Left lung (tissue), 10 donors: Measurements from ENCODE around the gene TRIP10. TPM values are rescaled to one million over a fixed set of nuclear protein-coding genes. Genes with fewer than 3 reads are reported as not detected.
A peak's percentile ranks its signal among the peaks of the same experiment; 100 is the strongest.
"Not testable (repeated sequence)": the region's sequence is repeated elsewhere in the genome, so short reads cannot be mapped to it uniquely, and the experiment has no call there.

Source experiments
- ATAC-seq: fragments of 200-7000 bp; cut with Tn5 transposase; one replicate; pipeline ENCODE4 v1.9.1; 2020; ENCODE audit warnings: moderate library complexity
- DNase-seq, 4 donors: peaks; one replicate each; pipeline ENCODE4 v3.0.0-alpha.2; 2013 to 2020
- H3K27ac ChIP-seq, 2 donors: fragments of 200-600 bp; sonication (generic) in 1 of 2; one replicate each; pipeline versions ENCODE4 v1.5.0 to v1.8.0; 2020 to 2021
- H3K27me3 ChIP-seq, 2 donors: fragments of 200-600 bp; sonication (generic) in 1 of 2; one replicate each; pipeline versions ENCODE4 v1.5.0 to v1.8.0; 2020 to 2021
- H3K36me3 ChIP-seq, 2 donors: fragments of 200-600 bp; sonication (generic) in 1 of 2; one replicate each; pipeline versions ENCODE4 v1.5.0 to v1.8.0; 2020 to 2021
- H3K4me1 ChIP-seq, 2 donors: fragments of 200-600 bp; one replicate each; pipeline ENCODE4 v1.8.0; 2021
- H3K4me3 ChIP-seq, 2 donors: fragments of 200-600 bp; sonication (generic) in 1 of 2; one replicate each; pipeline versions ENCODE4 v1.5.0 to v1.8.0; 2020 to 2021; ENCODE audit warnings: mild to moderate bottlenecking in 1 of 2
- H3K9me3 ChIP-seq, 2 donors: fragments of 200-600 bp; sonication (generic) in 1 of 2; one replicate each; pipeline versions ENCODE4 v1.5.0 to v1.8.0; 2020 to 2021
- intact Hi-C, 2 donors: fragments of 100-400 bp; cut with DNase I; formaldehyde crosslinking; loops; one replicate each; pipeline versions ENCODE4 v1.11.2 to v1.14.2; 2022
- polyA plus RNA-seq, 6 donors: library from polyadenylated mRNA; unstranded; fragments of 120-200 nt; gene quantifications; one replicate each; pipeline ENCODE4 v1.2.1, GENCODE V29; 2013; ENCODE audit not compliant: insufficient read length in 6 of 6
- total RNA-seq, 2 donors: library from RNA; stranded (reverse); fragmentation: NEBNext Ultra II Directional; extraction: Animal tissue kit (Norgen Biotek cat#: 25700); gene quantifications; one replicate each; pipeline ENCODE4 v1.2.1, GENCODE V29; 2021
- TF ChIP-seq, protein P1 (sequence below), 2 donors: fragments of 200-600 bp; sonication (generic) in 1 of 2; IDR thresholded peaks; one replicate each; pipeline versions ENCODE4 v1.5.0 to v1.8.0; 2021; ENCODE audit warnings: antibody characterized with exemption in 2 of 2
- donor health status: DM: no; HTN: yes; CAD: no.
- donor health status: DM: no; HTN: no; CAD: no.

TRIP10 gene
- total and polyA plus RNA-seq, 8 donors = 62.3 to 120 (median 92.8) TPM

DNA sequence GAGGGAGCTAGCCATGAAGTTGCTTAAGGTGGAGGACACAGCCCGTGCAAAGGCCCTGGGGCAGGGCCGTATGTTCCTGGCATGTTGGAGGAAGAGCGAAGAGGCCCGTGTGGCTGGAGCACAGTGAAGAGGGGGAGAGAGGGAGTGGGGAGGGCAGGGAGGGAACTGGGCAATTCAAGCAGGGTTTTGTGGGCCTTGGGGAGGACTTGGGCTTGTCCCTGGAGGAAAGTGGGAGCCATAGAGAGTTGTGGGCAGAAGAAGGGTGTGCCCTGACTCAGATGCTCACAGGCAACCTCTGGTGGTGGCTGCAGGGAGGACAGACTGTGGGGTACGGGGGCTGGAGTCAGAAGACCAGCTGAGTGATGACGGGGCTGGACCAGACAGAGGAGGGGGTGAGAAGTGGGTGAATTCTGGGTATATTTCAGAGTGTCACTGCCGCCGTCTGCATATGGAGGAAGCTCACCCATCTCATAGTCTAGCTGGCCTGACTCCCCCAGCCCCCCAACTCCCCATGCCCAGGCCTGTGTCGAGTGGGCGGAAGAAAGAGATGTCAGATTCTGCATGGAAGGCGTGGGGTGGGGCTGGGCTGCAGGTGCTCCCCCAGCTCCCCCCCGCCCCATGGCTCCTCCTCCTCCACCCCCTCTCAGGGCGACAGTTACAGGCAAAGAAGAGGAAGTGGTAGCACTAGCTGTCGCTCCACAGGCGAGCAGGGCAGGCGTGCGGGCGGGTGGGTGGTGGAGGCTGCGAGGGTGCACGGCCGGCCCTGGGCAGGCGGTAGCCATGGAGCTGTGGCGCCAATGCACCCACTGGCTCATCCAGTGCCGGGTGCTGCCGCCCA is 32.8 kb downstream of the TRIP10 start, which contains the start of gene VAV1:
Gene VAV1 (plus strand): TSS at position 681 of the 838 bp plus-strand sequence. CDS start 100 bp downstream, at position 781.
- Histone ChIP-seq H3K4me3 (peak within 1 kb of the TSS; percentile 32 to 90), H3K9me3 (no peaks in the 10 kb centered on the region), H3K27ac (peak within 1 kb of the TSS; percentile 19 to 89), H3K36me3 (no peaks in the 10 kb centered on the region), H3K27me3 (peaks cover 0 to 7% of the 10 kb centered on the region in 2 donors), H3K4me1 (peaks cover 0 to 49% of the 10 kb centered on the region in 2 donors)
- ATAC-seq (peak; percentile 61), DNase-seq (peak in 2 of 4 donors; percentile 83 to 95)
- intact Hi-C loops = no loop called here
- TF ChIP-seq, protein P1, sequence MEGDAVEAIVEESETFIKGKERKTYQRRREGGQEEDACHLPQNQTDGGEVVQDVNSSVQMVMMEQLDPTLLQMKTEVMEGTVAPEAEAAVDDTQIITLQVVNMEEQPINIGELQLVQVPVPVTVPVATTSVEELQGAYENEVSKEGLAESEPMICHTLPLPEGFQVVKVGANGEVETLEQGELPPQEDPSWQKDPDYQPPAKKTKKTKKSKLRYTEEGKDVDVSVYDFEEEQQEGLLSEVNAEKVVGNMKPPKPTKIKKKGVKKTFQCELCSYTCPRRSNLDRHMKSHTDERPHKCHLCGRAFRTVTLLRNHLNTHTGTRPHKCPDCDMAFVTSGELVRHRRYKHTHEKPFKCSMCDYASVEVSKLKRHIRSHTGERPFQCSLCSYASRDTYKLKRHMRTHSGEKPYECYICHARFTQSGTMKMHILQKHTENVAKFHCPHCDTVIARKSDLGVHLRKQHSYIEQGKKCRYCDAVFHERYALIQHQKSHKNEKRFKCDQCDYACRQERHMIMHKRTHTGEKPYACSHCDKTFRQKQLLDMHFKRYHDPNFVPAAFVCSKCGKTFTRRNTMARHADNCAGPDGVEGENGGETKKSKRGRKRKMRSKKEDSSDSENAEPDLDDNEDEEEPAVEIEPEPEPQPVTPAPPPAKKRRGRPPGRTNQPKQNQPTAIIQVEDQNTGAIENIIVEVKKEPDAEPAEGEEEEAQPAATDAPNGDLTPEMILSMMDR (IDR thresholded peaks at IDR 0.05) = peak in 1 of 2 donors; percentile 43

DNA sequence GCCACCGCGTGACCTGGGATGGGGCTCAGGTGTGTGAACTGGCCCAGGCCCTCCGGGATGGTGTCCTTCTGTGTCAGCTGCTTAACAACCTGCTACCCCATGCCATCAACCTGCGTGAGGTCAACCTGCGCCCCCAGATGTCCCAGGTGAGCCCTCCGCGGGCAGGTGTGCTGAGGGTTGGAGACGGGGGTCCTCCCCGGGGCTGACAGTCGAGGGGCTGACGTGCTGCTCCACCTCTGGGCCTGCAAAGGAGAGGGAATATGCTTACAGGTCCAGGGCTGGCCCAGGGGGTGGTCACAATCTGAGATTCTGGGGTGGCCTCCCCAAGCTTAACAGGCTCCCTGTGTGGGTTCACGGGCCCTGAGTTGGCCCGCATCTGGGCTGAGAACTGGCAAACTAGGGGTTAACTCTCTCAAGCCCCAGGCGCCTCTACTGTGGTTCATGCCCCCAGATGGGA is 33.4 kb downstream of the TRIP10 start:
- Histone ChIP-seq H3K9me3 (no peaks in the 10 kb centered on the region), H3K27ac (peak overlapping the region; percentile 19 to 89), H3K4me1 (peaks cover 0 to 49% of the 10 kb centered on the region in 2 donors), H3K27me3 (peaks cover 0 to under 1% of the 10 kb centered on the region in 2 donors), H3K36me3 (peaks cover 0 to 2% of the 10 kb centered on the region in 2 donors), H3K4me3 (peak overlapping the region; percentile 32 to 90)
- intact Hi-C loops = no loop called here
- no peak for ATAC-seq
- TF ChIP-seq, protein P1 (IDR thresholded peaks at IDR 0.05) = no peak
- no peak for DNase-seq

DNA sequence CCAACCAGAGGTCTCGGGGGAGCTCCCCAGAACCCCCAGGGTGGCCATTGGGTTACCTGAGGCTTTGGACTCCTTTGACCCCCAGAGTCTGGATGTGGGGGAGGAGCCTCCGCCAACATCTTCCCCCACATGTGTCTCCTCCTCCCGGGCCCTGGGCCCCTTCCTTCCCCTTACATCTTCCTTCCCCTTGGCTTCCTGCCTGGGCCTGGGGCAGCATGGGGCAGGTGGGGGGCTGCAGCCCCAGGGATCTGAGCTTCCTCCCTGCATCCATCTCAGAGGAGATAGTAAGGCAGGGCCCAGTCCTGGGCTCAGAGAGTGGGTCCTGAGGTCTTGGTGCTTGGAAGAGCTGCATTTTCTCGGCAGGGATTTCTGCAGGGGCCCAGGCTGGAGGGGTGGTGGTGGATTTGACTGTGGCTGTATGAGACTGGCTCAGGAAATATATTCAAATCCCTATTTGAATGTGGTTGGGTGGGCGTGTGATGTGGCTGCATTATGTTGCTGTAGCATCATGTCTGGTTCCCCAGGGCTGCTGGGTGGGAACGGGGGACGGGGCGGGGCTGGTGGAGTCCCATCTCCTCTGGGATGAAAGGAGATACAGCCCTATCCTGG is 33.9 kb downstream of the TRIP10 start:
- Histone ChIP-seq H3K27ac (peak overlapping the region in 1 of 2 donors; percentile 89), H3K4me1 (peaks cover 0 to 49% of the 10 kb centered on the region in 2 donors), H3K27me3 (no peaks in the 10 kb centered on the region), H3K36me3 (peaks cover 0 to 5% of the 10 kb centered on the region in 2 donors), H3K4me3 (peak overlapping the region; percentile 32 to 90), H3K9me3 (no peaks in the 10 kb centered on the region)
- DNase-seq = peak in 2 of 4 donors; percentile 67 to 90
- TF ChIP-seq, protein P1 (IDR thresholded peaks at IDR 0.05) = no peak
- intact Hi-C loops = no loop called here
- peak; percentile 61 for ATAC-seq

DNA sequence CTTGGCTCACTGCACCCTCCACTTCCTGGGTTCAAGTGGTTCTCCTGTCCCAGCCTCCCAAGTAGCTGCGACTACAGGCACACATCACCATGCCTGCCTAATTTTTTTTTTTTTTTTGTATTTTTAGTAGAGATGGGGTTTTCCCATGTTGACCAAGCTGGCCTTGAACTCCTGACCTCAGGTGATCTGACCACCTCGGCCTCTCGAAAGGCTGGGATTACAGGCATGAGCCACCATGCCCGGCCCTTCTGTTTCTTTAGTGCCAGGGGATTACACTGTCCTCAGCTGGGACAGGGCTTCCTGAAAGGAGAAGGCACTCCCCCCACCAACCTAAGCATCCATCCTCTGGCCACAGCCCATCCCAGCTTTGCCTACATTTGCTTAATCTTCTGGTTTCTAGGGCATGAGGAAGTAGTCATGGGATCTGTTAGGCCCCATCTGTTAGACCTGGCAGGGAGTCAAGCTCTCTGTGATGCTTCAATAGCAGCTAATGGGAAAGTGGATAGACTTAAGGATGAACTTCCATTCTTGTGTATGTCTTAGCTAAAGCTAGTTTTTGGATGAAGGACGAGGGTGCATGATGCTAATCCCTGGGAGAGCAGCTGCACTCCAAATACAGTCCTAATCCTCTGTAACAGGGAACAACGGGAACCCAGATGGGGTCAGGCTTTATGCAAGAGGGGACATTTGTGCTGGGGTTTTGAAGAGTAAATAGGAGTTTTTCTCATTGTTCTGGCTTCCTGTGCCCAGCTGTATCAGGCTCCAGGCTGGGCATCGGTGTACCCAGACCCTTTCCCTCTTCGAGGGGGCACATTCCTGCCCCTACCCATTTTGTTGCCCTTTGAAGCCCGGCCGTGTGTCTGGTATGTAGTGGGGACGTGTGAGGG is 35.6 kb downstream of the TRIP10 start:
- H3K36me3 ChIP-seq = peaks cover 0 to 5% of the 10 kb centered on the region in 2 donors
- peak overlapping the region in 1 of 2 donors; percentile 90 for H3K4me3 ChIP-seq
- no peaks in the 10 kb centered on the region for H3K27me3 ChIP-seq
- peak overlapping the region in 1 of 2 donors; percentile 89 for H3K27ac ChIP-seq
- DNase-seq (peak in 2 of 4 donors; percentile 43 to 64), ATAC-seq (no peak)
- TF ChIP-seq, protein P1 (IDR thresholded peaks at IDR 0.05) = no peak
- H3K4me1 ChIP-seq = peaks cover 0 to 42% of the 10 kb centered on the region in 2 donors
- intact Hi-C loops = no loop called here
- H3K9me3 ChIP-seq = no peaks in the 10 kb centered on the region

DNA sequence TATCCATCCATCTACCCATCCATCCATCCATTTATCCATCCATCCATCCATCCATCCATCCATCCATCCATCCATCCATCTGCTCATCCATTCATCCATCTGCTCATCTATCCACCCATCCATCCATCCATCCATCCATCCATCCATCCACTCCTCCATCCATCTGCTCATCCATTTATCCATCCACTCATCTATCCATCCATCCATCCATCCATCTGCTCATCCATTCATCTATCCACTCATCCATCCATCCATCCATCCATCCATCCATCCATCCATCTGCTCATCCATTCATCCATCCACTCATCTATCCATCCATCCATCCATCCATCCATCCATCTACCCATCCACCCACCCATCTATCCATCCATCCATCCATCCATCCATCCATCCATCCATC is 36.6 kb downstream of the TRIP10 start:
- peaks cover 3 to 52% of the 10 kb centered on the region in 2 donors for H3K4me1 ChIP-seq
- H3K9me3 ChIP-seq, H3K27ac ChIP-seq, DNase-seq, ATAC-seq, H3K4me3 ChIP-seq, H3K36me3 ChIP-seq, intact Hi-C loops, H3K27me3 ChIP-seq: not testable (repeated sequence)
